ES-I3 (cell line): ENCODE data around the gene PNKD.

Experiments used
- H3K36me3 ChIP-seq: 2 replicates; pipeline ENCODE4 v1.6.1; 2013; ENCODE audit warnings: mild to moderate bottlenecking, low read length, control low read depth, moderate library complexity; ENCODE audit not compliant: insufficient read depth
- H3K4me1 ChIP-seq: 2 replicates; pipeline ENCODE4 v1.6.1; 2013; ENCODE audit warnings: mild to moderate bottlenecking, control low read depth, low read length; ENCODE audit not compliant: insufficient read depth
- H3K9ac ChIP-seq: 2 replicates; pipeline ENCODE4 v1.6.1; 2013; ENCODE audit warnings: low read depth, mild to moderate bottlenecking, low read length, moderate library complexity
- H3K9me3 ChIP-seq: 2 replicates; pipeline ENCODE4 v1.6.1; 2013; ENCODE audit warnings: mild to moderate bottlenecking, low read length, moderate library complexity; ENCODE audit not compliant: control insufficient read depth, insufficient read depth

PNKD gene

GRCh38 chr2:218320704-218321336 lies 50.5 kb downstream of the PNKD start:
- H3K36me3 ChIP-seq: no peaks in the 10 kb centered on the region
- H3K9ac ChIP-seq: no peak overlapping the region
- H3K9me3 ChIP-seq: no peaks in the 10 kb centered on the region
- peaks cover 23% of the 10 kb centered on the region for H3K4me1 ChIP-seq

GRCh38 chr2:218322768-218323525 lies 52.6 kb downstream of the PNKD start:
- H3K4me1 ChIP-seq: peaks cover 29% of the 10 kb centered on the region
- no peaks in the 10 kb centered on the region for H3K36me3 ChIP-seq
- H3K9ac ChIP-seq: peak overlapping the region; percentile 65; the same call in 1 of the 2 replicates
- no peaks in the 10 kb centered on the region for H3K9me3 ChIP-seq

DNA sequence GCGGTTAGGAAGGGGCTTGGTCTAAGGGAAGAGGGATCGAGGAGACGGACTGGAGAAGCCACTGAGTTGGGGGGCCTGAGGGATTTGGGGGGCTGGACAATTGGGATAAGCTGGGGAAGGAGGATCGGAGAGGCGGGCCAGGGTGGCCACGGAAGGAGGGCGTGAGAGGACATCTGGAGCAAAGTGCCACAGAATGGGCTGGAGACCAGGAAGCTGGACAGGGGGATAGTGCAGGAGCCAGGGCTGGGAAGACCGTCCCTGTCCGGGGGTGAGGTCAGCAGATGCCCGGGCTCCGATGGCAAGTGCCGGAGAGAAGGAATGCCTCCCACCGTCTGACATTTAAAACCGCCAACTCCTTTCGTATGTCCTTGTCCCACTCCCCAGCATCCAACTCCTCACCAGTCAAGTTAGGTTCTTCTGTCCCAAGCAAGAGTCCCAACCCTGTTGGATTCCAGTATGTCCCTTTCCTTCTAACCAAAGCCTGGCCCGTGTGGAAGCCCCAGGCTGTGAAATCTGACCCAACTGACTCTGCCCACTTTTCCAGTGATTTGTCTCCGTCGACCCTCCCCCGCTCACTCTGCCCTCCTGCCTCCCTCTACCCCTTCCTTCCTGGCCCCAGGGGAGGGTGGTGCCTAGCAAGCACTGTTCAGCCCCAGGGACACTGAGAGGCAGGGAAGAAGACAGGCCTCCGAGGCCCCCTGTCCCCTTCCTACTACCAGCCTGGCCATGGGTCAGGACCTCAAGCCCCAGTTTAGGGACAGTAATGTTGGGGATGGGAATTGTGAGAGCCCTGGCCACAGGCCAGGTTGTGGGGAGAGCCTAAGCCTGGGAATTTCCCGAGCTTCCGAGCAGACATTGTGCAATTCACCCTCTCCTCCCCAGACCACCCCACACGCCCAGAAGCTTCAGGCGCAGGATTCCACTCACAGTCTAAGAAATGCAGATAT lies 53.5 kb downstream of the PNKD start:
- peak overlapping the region; percentile 65 for H3K9ac ChIP-seq
- H3K4me1 ChIP-seq: peaks cover 29% of the 10 kb centered on the region
- H3K36me3 ChIP-seq: no peaks in the 10 kb centered on the region
- no peaks in the 10 kb centered on the region for H3K9me3 ChIP-seq

DNA sequence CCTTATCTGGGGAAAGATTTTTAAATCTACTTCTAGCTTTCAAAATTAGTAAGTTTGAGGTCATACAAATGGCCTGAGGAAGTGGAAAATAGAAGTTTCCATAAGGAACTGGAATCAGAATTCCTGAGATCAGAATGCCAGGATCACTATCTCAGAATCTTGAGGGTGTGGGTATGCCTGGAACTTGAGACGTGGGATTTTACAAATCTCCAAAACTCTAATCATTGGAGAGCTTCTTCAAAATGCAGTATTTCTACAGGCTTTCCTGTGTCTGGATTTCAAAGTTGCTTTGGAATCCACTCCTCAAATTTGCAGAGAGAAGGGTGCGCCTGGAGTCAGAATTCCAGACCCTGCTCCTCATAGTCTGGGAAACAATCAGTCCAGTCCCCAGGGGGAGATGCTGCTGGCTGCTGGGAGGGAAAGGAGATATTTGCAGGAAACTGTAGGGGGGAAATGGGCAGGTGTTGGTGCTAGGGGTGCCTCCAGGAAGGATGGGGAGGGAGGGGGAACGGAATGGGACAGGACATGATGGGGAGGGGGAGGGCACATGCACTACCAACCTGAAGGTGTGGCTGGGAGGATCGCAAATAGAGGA lies 55.3 kb downstream of the PNKD start:
- Histone ChIP-seq H3K9me3 (no peaks in the 10 kb centered on the region), H3K4me1 (peaks cover 29% of the 10 kb centered on the region), H3K36me3 (no peaks in the 10 kb centered on the region), H3K9ac (no peak overlapping the region)

GRCh38 chr2:218326315-218326714 lies 56.0 kb downstream of the PNKD start:
- peaks cover 29% of the 10 kb centered on the region for H3K4me1 ChIP-seq
- H3K9ac ChIP-seq: no peak overlapping the region
- H3K36me3 ChIP-seq: no peaks in the 10 kb centered on the region
- H3K9me3 ChIP-seq: no peaks in the 10 kb centered on the region

- Histone ChIP-seq H3K9ac (no peak overlapping the region), H3K36me3 (no peaks in the 10 kb centered on the region), H3K4me1 (peaks cover 34% of the 10 kb centered on the region), H3K9me3 (no peaks in the 10 kb centered on the region)
These were observed 57.3 kb downstream of the PNKD start for GRCh38 chr2:218327451-218328210.

DNA sequence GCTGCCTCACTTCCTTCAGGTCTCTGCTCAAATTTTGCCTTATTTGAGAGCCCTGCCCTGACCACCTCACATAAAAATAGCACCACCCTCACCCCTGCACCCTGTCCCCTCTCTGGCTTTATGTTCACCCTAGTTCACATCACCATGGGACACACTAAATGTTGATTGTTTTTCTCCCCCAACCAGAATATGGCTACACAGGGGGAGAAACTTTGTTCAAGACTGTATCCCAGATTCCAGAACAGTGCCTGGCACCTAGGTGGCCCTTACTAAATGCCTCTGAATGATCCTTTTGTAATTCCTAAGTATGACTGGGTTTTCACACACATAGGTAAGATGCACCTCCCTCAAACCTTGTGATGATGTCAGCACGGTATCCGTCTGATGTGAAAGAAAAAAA lies 58.0 kb downstream of the PNKD start:
- no peak overlapping the region for H3K9ac ChIP-seq
- no peaks in the 10 kb centered on the region for H3K9me3 ChIP-seq
- H3K36me3 ChIP-seq: no peaks in the 10 kb centered on the region
- peaks cover 40% of the 10 kb centered on the region for H3K4me1 ChIP-seq

DNA sequence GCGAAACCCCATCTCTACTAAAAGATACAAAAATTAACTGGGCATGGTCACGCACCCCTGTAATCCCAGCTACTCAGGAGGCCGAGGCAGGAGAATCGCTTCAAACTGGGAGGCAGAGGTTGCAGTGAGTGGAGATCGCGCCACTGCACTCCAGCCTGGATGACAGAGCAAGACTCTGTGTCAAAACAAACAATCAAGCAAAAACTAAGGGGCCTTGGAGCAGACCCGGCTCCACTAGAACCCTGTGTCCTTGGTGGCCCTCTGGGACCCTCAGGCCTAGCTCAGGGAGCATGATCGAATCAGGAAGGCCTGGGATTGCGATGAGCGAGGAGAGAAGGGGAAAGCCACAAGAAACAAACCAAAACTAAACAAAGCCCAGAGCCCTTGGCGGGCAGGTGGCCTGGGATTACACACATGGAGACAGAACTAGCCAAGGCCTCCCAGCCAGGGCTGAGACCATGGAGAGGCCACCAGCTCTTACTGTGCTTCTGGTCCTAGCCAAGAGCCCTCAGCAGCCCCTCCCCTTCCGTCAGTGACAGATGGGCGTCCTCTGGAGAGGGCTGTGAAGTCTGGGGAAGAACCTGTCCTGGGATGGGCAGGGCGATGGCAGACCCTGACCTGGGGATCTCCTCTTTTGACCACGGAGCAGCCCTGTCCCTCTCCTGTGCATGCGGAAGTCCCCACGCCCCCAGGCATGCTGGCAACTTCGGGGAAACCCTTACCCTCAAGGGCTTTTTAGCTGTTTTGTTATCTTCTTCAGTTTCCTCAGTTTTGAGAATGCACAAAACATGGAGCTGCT lies 58.9 kb downstream of the PNKD start:
- H3K36me3 ChIP-seq: no peaks in the 10 kb centered on the region
- H3K9ac ChIP-seq: no peak overlapping the region
- peaks cover 40% of the 10 kb centered on the region for H3K4me1 ChIP-seq
- no peaks in the 10 kb centered on the region for H3K9me3 ChIP-seq

- Histone ChIP-seq H3K36me3 (no peaks in the 10 kb centered on the region), H3K9me3 (no peaks in the 10 kb centered on the region), H3K9ac (no peak overlapping the region), H3K4me1 (peaks cover 37% of the 10 kb centered on the region)
These were observed 59.7 kb downstream of the PNKD start for GRCh38 chr2:218329826-218330593.

- H3K36me3 ChIP-seq: no peaks in the 10 kb centered on the region
- no peaks in the 10 kb centered on the region for H3K9me3 ChIP-seq
- no peak overlapping the region for H3K9ac ChIP-seq
- H3K4me1 ChIP-seq: peaks cover 28% of the 10 kb centered on the region
These were observed 61.4 kb downstream of the PNKD start for GRCh38 chr2:218331745-218332144.

DNA sequence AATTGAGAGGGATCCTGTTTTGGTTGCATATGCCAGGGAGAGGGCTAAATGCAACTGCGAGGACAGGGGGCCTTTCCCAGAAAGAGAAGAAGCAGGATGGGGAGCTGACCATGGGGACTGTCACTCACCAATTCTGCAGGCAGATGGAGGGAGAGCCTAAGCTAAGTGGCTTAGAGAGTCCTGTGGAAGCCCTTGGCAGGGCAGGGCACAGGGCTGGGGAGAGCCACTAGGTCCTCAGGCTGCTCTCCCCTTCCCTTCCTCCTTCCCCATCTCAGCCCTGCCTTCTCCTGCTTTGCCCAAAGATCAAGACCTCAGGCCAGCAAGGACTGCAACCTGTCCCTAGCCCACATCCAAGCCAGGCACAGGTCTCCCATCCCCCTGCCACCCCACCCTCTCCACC lies 62.0 kb downstream of the PNKD start:
- H3K4me1 ChIP-seq: peaks cover 22% of the 10 kb centered on the region
- H3K9me3 ChIP-seq: no peaks in the 10 kb centered on the region
- H3K36me3 ChIP-seq: no peaks in the 10 kb centered on the region
- H3K9ac ChIP-seq: no peak overlapping the region

DNA sequence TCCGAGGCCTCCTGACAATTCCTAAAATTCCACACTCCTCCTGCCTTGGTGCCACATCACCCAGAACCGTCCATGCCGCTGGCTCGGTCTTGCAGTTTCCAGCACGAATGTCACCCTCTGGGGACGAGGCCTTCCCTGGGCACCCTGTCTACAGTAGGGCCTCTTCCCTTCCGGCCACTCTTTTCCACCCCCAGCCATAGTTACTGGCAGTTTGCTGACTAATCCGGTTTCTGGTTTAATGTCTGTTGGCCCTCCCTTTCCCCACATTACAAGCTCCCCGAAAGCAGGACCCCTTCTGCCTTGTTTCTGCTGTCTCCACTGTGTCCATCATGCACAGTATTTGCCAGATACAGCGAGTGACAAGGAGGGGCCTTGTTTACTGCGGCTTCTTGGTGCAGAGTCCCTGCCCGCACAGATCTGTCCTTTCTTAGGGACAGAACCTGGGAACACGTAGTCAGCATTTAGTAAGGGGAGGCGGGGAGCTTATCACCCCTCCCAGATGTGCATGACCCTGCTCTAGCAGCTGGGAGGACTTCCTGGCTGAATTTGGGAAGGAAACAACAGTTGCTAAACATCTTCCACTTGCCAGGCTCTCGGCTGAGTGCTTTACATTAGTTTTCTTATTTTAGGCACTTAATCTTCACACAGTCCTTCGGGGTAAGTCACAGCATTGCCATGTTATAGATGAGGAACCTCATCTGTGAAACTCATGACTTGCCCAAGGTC lies 62.8 kb downstream of the PNKD start:
- Histone ChIP-seq H3K36me3 (no peaks in the 10 kb centered on the region), H3K9ac (no peak overlapping the region), H3K4me1 (peaks cover 18% of the 10 kb centered on the region), H3K9me3 (no peaks in the 10 kb centered on the region)
